ENCODE measurements around the gene GLT8D1. TPM values are rescaled to one million over a fixed set of nuclear protein-coding genes. Genes with fewer than 3 reads are reported as not detected.
"Not testable (repeated sequence)": the region's sequence is repeated elsewhere in the genome, so short reads cannot be mapped to it uniquely, and the experiment has no call there.

The GLT8D1 gene
- total and polyA plus RNA-seq, 7 experiments from 2014 or later: 18.9 to 80.9 (median 45.9) TPM

GRCh38 chr3:52681596-52681995 lies 24.0 kb downstream of the GLT8D1 start:
- Histone ChIP-seq H3K36me3 (ENCODE audit: control insufficient read depth in 2 of 3, insufficient read depth in 3 of 3, low read length in 3 of 3) (peaks cover 7 to 33% (median 29%) of the 10 kb centered on the region in 3 experiments), H3K4me3 (ENCODE audit: low read length) (no peak overlapping the region), H3K27me3 (ENCODE audit: control insufficient read depth in 2 of 2, insufficient read depth in 2 of 2, low read length in 2 of 2) (no peaks in the 10 kb centered on the region), H3K27ac (ENCODE audit: low read depth, low read length) (no peak overlapping the region), H3K9me3 (ENCODE audit: control insufficient read depth in 2 of 3, low read length in 3 of 3) (no peaks in the 10 kb centered on the region), H3K4me1 (ENCODE audit: control insufficient read depth in 2 of 2, insufficient read depth in 2 of 2, low read length in 2 of 2) (peaks cover 14 to 16% of the 10 kb centered on the region in 2 donors)
- peak overlapping the region in 7 of 9 donors; percentile 3 to 84 (median 27) for H3K27ac Mint-ChIP-seq
- peaks cover 30 to 63% (median 53%) of the 10 kb centered on the region in 7 donors for H3K4me1 Mint-ChIP-seq
- H3K36me3 Mint-ChIP-seq: peaks cover 16 to 34% (median 28%) of the 10 kb centered on the region in 5 donors
- intact Hi-C loops (cut with micrococcal nuclease): loop anchor here (10.0 kb wide), 2 partner anchors 227 to 407 kb away; partner anchors contain the start of genes NISCH (in 1 of the 2), TNNC1 (in 1 of the 2) and WDR82 (in 1 of the 2)
- peaks cover 0 to 2% (median 0%) of the 10 kb centered on the region in 11 donors for H3K9me3 Mint-ChIP-seq
- CTCF ChIA-PET: no interaction called here
- no peaks in the 10 kb centered on the region for H3K27me3 Mint-ChIP-seq
- peak overlapping the region in 4 of 10 donors; percentile 16 to 34 (median 29) for H3K4me3 Mint-ChIP-seq
- POLR2A ChIA-PET: no interaction called here
- ATAC-seq: no peak
- DNase-seq: no peak

GRCh38 chr3:52679811-52680210 lies 25.8 kb downstream of the GLT8D1 start:
- H3K4me1 Mint-ChIP-seq: peaks cover 26 to 56% (median 43%) of the 10 kb centered on the region in 7 donors
- Histone ChIP-seq H3K27me3 (ENCODE audit: control insufficient read depth in 2 of 2, insufficient read depth in 2 of 2, low read length in 2 of 2) (no peaks in the 10 kb centered on the region), H3K9me3 (ENCODE audit: control insufficient read depth in 2 of 3, low read length in 3 of 3) (no peaks in the 10 kb centered on the region), H3K36me3 (ENCODE audit: control insufficient read depth in 2 of 3, insufficient read depth in 3 of 3, low read length in 3 of 3) (peaks cover 11 to 43% (median 33%) of the 10 kb centered on the region in 3 experiments), H3K27ac (ENCODE audit: low read depth, low read length) (no peak overlapping the region), H3K4me3 (ENCODE audit: low read length) (no peak overlapping the region), H3K4me1 (ENCODE audit: control insufficient read depth in 2 of 2, insufficient read depth in 2 of 2, low read length in 2 of 2) (peaks cover 5 to 10% of the 10 kb centered on the region in 2 donors)
- DNase-seq (no peak), ATAC-seq (no peak)
- H3K27ac Mint-ChIP-seq: peak overlapping the region in 4 of 9 donors; percentile 10 to 44 (median 36)
- intact Hi-C loops (cut with micrococcal nuclease): loop anchor here (10.0 kb wide), 2 partner anchors 225 to 405 kb away; partner anchors contain the start of genes NISCH (in 1 of the 2), TNNC1 (in 1 of the 2) and WDR82 (in 1 of the 2)
- peaks cover 18 to 45% (median 36%) of the 10 kb centered on the region in 5 donors for H3K36me3 Mint-ChIP-seq
- no peaks in the 10 kb centered on the region for H3K9me3 Mint-ChIP-seq
- POLR2A ChIA-PET: no interaction called here
- no peaks in the 10 kb centered on the region for H3K27me3 Mint-ChIP-seq
- CTCF ChIA-PET: no interaction called here
- no peak overlapping the region for H3K4me3 Mint-ChIP-seq

- H3K9me3 ChIP-seq (ENCODE audit: control insufficient read depth in 2 of 3, low read length in 3 of 3): no peaks in the 10 kb centered on the region
- ChIA-PET POLR2A (no interaction called here), CTCF (no interaction called here)
- Mint-ChIP-seq H3K27ac (peak overlapping the region in 2 of 9 donors; percentile 10 to 69), H3K36me3 (peaks cover 18 to 45% (median 37%) of the 10 kb centered on the region in 5 donors), H3K9me3 (no peaks in the 10 kb centered on the region), H3K4me3 (no peak overlapping the region), H3K4me1 (peaks cover 22 to 52% (median 37%) of the 10 kb centered on the region in 7 donors), H3K27me3 (no peaks in the 10 kb centered on the region)
- intact Hi-C loops (cut with micrococcal nuclease): no loop called here
- no peak overlapping the region for H3K27ac ChIP-seq (ENCODE audit: low read depth, low read length)
- DNase-seq: no peak
- ATAC-seq: no peak
- H3K4me3 ChIP-seq (ENCODE audit: low read length): no peak overlapping the region
- H3K27me3 ChIP-seq (ENCODE audit: control insufficient read depth in 2 of 2, insufficient read depth in 2 of 2, low read length in 2 of 2): no peaks in the 10 kb centered on the region
- peaks cover 11 to 45% (median 33%) of the 10 kb centered on the region in 3 experiments for H3K36me3 ChIP-seq (ENCODE audit: control insufficient read depth in 2 of 3, insufficient read depth in 3 of 3, low read length in 3 of 3)
- H3K4me1 ChIP-seq (ENCODE audit: control insufficient read depth in 2 of 2, insufficient read depth in 2 of 2, low read length in 2 of 2): peaks cover 0 to 4% of the 10 kb centered on the region in 2 donors
Observed at GRCh38 chr3:52679199-52679538, 26.4 kb downstream of the GLT8D1 start.

- H3K27me3 Mint-ChIP-seq: no peaks in the 10 kb centered on the region
- no peak overlapping the region for H3K27ac ChIP-seq (ENCODE audit: low read depth, low read length)
- intact Hi-C loops (cut with micrococcal nuclease): no loop called here
- ChIA-PET POLR2A (no interaction called here), CTCF (interaction anchor here (0.6 kb wide), 1 partner anchor 789 kb away, joined by 3 read pairs; no protein-coding TSS in a partner anchor)
- no peaks in the 10 kb centered on the region for H3K9me3 Mint-ChIP-seq
- H3K9me3 ChIP-seq (ENCODE audit: control insufficient read depth in 2 of 3, low read length in 3 of 3): no peaks in the 10 kb centered on the region
- no peak overlapping the region for H3K4me3 Mint-ChIP-seq
- H3K4me1 Mint-ChIP-seq: peaks cover 25 to 45% (median 31%) of the 10 kb centered on the region in 7 donors
- DNase-seq: no peak
- H3K4me3 ChIP-seq (ENCODE audit: low read length): no peak overlapping the region
- peaks cover 11 to 45% (median 33%) of the 10 kb centered on the region in 3 experiments for H3K36me3 ChIP-seq (ENCODE audit: control insufficient read depth in 2 of 3, insufficient read depth in 3 of 3, low read length in 3 of 3)
- H3K4me1 ChIP-seq (ENCODE audit: control insufficient read depth in 2 of 2, insufficient read depth in 2 of 2, low read length in 2 of 2): no peaks in the 10 kb centered on the region
- peaks cover 18 to 45% (median 37%) of the 10 kb centered on the region in 5 donors for H3K36me3 Mint-ChIP-seq
- no peaks in the 10 kb centered on the region for H3K27me3 ChIP-seq (ENCODE audit: control insufficient read depth in 2 of 2, insufficient read depth in 2 of 2, low read length in 2 of 2)
- ATAC-seq: no peak
- H3K27ac Mint-ChIP-seq: peak overlapping the region in 2 of 9 donors; percentile 10 to 69
Observed at GRCh38 chr3:52678265-52679198, 27.1 kb downstream of the GLT8D1 start.

- H3K4me1 ChIP-seq (ENCODE audit: control insufficient read depth in 2 of 2, insufficient read depth in 2 of 2, low read length in 2 of 2); H3K4me3 Mint-ChIP-seq; H3K27me3 ChIP-seq (ENCODE audit: control insufficient read depth in 2 of 2, insufficient read depth in 2 of 2, low read length in 2 of 2); H3K9me3 Mint-ChIP-seq; ATAC-seq; intact Hi-C loops (cut with micrococcal nuclease); POLR2A ChIA-PET; H3K27ac ChIP-seq (ENCODE audit: low read depth, low read length); DNase-seq; CTCF ChIA-PET; H3K27me3 Mint-ChIP-seq; H3K27ac Mint-ChIP-seq; H3K4me3 ChIP-seq (ENCODE audit: low read length); H3K9me3 ChIP-seq (ENCODE audit: control insufficient read depth in 2 of 3, low read length in 3 of 3): not testable (repeated sequence)
- H3K4me1 Mint-ChIP-seq: peaks cover 16 to 40% (median 26%) of the 10 kb centered on the region in 7 donors
- H3K36me3 ChIP-seq (ENCODE audit: control insufficient read depth in 2 of 3, insufficient read depth in 3 of 3, low read length in 3 of 3): peaks cover 21 to 61% (median 30%) of the 10 kb centered on the region in 3 experiments
- peaks cover 25 to 47% (median 42%) of the 10 kb centered on the region in 5 donors for H3K36me3 Mint-ChIP-seq
Observed at GRCh38 chr3:52676201-52676600, 29.4 kb downstream of the GLT8D1 start.

- Mint-ChIP-seq H3K4me3 (peak overlapping the region in 1 of 10 donors; percentile 29), H3K9me3 (no peaks in the 10 kb centered on the region), H3K27me3 (no peaks in the 10 kb centered on the region), H3K27ac (peak overlapping the region in 2 of 9 donors; percentile 12 to 49), H3K4me1 (peaks cover 14 to 32% (median 24%) of the 10 kb centered on the region in 7 donors), H3K36me3 (peaks cover 10 to 46% (median 31%) of the 10 kb centered on the region in 5 donors)
- Histone ChIP-seq H3K9me3 (ENCODE audit: control insufficient read depth in 2 of 3, low read length in 3 of 3) (no peaks in the 10 kb centered on the region), H3K27me3 (ENCODE audit: control insufficient read depth in 2 of 2, insufficient read depth in 2 of 2, low read length in 2 of 2) (no peaks in the 10 kb centered on the region), H3K4me1 (ENCODE audit: control insufficient read depth in 2 of 2, insufficient read depth in 2 of 2, low read length in 2 of 2) (peaks cover 0 to 14% of the 10 kb centered on the region in 2 donors), H3K36me3 (ENCODE audit: control insufficient read depth in 2 of 3, insufficient read depth in 3 of 3, low read length in 3 of 3) (peaks cover 0 to 47% (median 14%) of the 10 kb centered on the region in 3 experiments), H3K4me3 (ENCODE audit: low read length) (no peak overlapping the region), H3K27ac (ENCODE audit: low read depth, low read length) (no peak overlapping the region)
- ChIA-PET CTCF (no interaction called here), POLR2A (no interaction called here)
- ATAC-seq (no peak), DNase-seq (no peak)
- intact Hi-C loops (cut with micrococcal nuclease): loop anchor here in 1 of 2 donors (2.0 kb wide), 1 partner anchor 13 kb away; the partner anchor contains the start of gene PBRM1
Observed at GRCh38 chr3:52671676-52672075, 33.9 kb downstream of the GLT8D1 start.
